Tibial nerve (tissue), 4 donors: Measurements from ENCODE around the gene BUB1B. TPM values are rescaled to one million over a fixed set of nuclear protein-coding genes. Genes with fewer than 3 reads are reported as not detected.

Experiments used
- DNase-seq, 2 donors: peaks; one replicate each; pipeline ENCODE4 v3.0.0-alpha.2; 2019; ENCODE audit warnings: low spot score in 2 of 2
- H3K27ac ChIP-seq, 4 donors: fragments of 200-600 bp; sonication (generic) in 3 of 4; one replicate each; pipeline ENCODE4 v1.5.1; 2017 to 2019; ENCODE audit warnings: mild to moderate bottlenecking in 1 of 4
- H3K27me3 ChIP-seq, 2 donors: fragments of 200-600 bp; sonication (generic) in 1 of 2; one replicate each; pipeline versions ENCODE4 v1.5.1 to v1.6.0; 2017 to 2019
- H3K36me3 ChIP-seq, 3 donors: fragments of 200-600 bp; sonication (generic); one replicate each; pipeline ENCODE4 v1.5.1; 2018 to 2019
- H3K4me1 ChIP-seq, 4 donors: fragments of 200-600 bp; sonication (generic) in 3 of 4; one replicate each; pipeline ENCODE4 v1.5.1; 2017 to 2019
- H3K4me3 ChIP-seq, 4 donors: fragments of 200-600 bp; sonication (generic) in 3 of 4; one replicate each; pipeline ENCODE4 v1.5.1; 2017 to 2019; ENCODE audit warnings: mild to moderate bottlenecking in 1 of 4, moderate library complexity in 1 of 4
- H3K9me3 ChIP-seq, 4 donors: fragments of 200-600 bp; sonication (generic) in 3 of 4; one replicate each; pipeline ENCODE4 v1.5.1; 2017 to 2019
- EP300 ChIP-seq, 2 donors: sonication (generic); formaldehyde crosslinking; IDR thresholded peaks; one replicate each; pipeline ENCODE4 v1.6.1; 2017; ENCODE audit warnings: antibody characterized with exemption in 2 of 2, mild to moderate bottlenecking in 1 of 2
- POLR2A ChIP-seq, 2 donors: fragments of 450-650 bp; IDR thresholded peaks; one replicate each; pipeline ENCODE4 v1.6.1; 2017; ENCODE audit warnings: antibody characterized with exemption in 2 of 2, mild to moderate bottlenecking in 2 of 2, moderate library complexity in 2 of 2
- WGBS, 2 donors: methylation state at CpG; one replicate each; pipeline ENCODE4 v1.1.5; 2018; 5-methylcytosine and 5-hydroxymethylcytosine counted together
- total RNA-seq, 4 donors: library from RNA; depleted of rRNA; stranded (reverse); fragments of >200 nt; gene quantifications; one replicate each; pipeline ENCODE4 v1.1.0, GENCODE V29; 2016
- TF ChIP-seq, protein P1 (sequence below), 5 experiments: fragments of 200-600 bp in 3 of 5; fragments of 450-650 bp in 2 of 5; sonication (generic) in 3 of 5; IDR thresholded peaks; one replicate each; pipeline ENCODE4 v1.5.1; 2016 to 2019; ENCODE audit warnings: antibody characterized with exemption in 5 of 5, mild to moderate bottlenecking in 3 of 5, moderate library complexity in 2 of 5

The BUB1B gene
- total RNA-seq, 4 donors from 2014 or later: 0.22 to 6.9 (median 3.9) TPM; not detected in 1

DNA sequence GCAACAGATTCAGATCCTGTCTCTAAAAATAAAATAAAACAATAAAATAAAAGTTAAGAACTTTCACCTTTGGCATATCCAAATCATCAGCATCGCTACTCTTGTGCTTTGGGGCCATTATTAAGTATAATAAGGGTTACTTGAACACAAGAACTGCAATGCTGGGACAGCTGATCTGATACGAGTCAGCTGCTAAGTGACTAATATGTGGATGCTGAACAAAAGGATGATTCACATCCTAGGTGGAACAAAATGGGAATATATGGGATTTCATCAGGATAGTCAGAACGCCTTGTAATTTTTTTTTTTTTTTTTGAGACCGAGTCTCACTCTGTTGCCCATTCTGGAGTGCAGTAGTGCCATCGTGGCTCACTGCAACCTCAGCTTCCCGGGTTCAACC lies 29.7 kb downstream of the BUB1B start:
- no peak overlapping the region for H3K4me3 ChIP-seq
- H3K27me3 ChIP-seq: no peaks in the 10 kb centered on the region
- WGBS, 2 donors: 93 to 94% methylated on average over 6 of the region's 6 CpGs
- H3K27ac ChIP-seq: no peak overlapping the region
- H3K9me3 ChIP-seq: no peaks in the 10 kb centered on the region
- DNase-seq: no peak
- TF ChIP-seq, protein P1, sequence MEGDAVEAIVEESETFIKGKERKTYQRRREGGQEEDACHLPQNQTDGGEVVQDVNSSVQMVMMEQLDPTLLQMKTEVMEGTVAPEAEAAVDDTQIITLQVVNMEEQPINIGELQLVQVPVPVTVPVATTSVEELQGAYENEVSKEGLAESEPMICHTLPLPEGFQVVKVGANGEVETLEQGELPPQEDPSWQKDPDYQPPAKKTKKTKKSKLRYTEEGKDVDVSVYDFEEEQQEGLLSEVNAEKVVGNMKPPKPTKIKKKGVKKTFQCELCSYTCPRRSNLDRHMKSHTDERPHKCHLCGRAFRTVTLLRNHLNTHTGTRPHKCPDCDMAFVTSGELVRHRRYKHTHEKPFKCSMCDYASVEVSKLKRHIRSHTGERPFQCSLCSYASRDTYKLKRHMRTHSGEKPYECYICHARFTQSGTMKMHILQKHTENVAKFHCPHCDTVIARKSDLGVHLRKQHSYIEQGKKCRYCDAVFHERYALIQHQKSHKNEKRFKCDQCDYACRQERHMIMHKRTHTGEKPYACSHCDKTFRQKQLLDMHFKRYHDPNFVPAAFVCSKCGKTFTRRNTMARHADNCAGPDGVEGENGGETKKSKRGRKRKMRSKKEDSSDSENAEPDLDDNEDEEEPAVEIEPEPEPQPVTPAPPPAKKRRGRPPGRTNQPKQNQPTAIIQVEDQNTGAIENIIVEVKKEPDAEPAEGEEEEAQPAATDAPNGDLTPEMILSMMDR (IDR thresholded peaks at IDR 0.05): no peak
- TF ChIP-seq EP300 (IDR thresholded peaks at IDR 0.05) (no peak), POLR2A (IDR thresholded peaks at IDR 0.05) (no peak)
- H3K4me1 ChIP-seq: no peaks in the 10 kb centered on the region
- H3K36me3 ChIP-seq: no peaks in the 10 kb centered on the region

DNA sequence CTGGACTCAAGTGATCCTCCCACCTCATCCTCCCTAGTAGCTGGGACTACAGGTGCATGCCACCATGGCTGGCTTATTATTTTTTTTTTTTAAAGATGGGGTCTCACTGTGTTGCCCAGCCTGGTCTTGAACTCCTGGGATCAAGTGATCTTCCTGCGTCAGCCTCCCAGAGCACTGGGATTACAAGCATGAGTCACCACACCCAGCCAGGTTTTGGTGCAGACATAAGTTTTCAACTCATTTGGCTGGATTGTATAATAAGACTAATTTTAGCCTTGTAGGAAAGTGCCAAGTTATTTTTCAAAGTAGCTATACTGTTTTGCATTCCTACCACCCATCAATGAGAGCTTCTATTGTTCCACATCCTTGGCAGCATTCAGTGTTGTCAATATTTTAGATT lies 32.1 kb downstream of the BUB1B start:
- Histone ChIP-seq H3K27ac (no peak overlapping the region), H3K4me1 (no peaks in the 10 kb centered on the region), H3K27me3 (no peaks in the 10 kb centered on the region), H3K36me3 (no peaks in the 10 kb centered on the region), H3K9me3 (no peaks in the 10 kb centered on the region), H3K4me3 (no peak overlapping the region)
- WGBS, 2 donors: 60 to 87% methylated on average over 1 of the region's 1 CpG
- no peak for DNase-seq
- TF ChIP-seq POLR2A (IDR thresholded peaks at IDR 0.05) (no peak), EP300 (IDR thresholded peaks at IDR 0.05) (no peak)
- TF ChIP-seq, protein P1 (IDR thresholded peaks at IDR 0.05): no peak

DNA sequence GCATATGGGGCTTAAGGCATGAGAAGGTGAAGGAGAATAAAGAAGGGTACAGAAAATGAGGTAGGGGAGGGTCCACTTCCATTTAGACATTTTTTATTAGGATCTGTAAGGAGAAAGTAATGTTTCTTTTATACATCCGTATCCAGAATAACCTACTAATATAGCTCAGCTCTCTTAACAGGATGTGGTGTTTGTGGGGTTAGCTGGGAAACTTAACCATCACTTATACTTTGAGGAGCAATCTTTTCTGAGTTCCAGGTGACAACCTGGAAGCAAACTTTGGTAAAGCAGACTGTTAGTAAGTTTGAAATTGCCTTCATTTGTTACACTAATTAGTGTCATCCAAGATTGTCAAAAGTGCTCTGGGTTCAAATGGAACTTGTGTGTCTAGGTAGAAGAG lies 36.6 kb downstream of the BUB1B start:
- no peak for DNase-seq
- Histone ChIP-seq H3K27ac (no peak overlapping the region), H3K9me3 (no peaks in the 10 kb centered on the region), H3K4me3 (no peak overlapping the region), H3K27me3 (no peaks in the 10 kb centered on the region), H3K4me1 (no peaks in the 10 kb centered on the region), H3K36me3 (no peaks in the 10 kb centered on the region)
- 88 to 90% methylated on average over 1 of the region's 1 CpG for WGBS, 2 donors
- TF ChIP-seq POLR2A (IDR thresholded peaks at IDR 0.05) (no peak), EP300 (IDR thresholded peaks at IDR 0.05) (no peak)
- TF ChIP-seq, protein P1 (IDR thresholded peaks at IDR 0.05): no peak

DNA sequence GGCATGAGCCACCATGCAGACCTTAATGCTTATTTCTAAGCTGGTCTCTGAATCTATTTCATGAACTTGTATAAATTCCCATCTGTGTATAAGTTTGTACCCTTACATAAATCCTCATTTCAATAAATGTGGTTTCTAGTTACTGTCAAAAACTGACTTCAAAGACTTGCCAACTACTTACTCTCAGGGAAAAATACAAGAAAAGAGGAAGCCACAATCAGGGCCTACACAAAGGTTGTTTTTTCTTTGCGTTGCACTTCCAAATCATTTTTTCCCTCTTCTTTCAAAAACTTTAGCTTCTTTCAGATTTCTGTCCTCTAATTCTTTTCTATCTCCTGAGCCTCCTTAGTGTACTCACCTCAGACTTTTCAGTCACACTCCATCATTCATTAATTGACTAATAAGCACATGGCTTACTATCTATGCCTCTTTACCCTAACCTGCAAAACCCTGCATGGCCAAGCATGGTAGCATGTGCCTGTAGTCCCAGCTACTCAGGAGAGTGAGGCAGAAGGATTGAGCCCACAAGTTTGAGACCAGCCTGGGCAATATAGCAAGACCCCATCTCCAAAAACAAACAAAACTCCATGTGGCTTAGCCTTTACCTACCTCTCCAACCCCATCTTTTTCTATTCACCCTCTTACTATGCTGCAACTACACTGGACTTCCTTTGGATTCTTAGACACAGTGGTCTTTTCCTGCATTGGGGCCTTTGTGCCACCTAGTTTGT lies 37.7 kb downstream of the BUB1B start:
- no peaks in the 10 kb centered on the region for H3K4me1 ChIP-seq
- H3K27me3 ChIP-seq: no peaks in the 10 kb centered on the region
- no peak overlapping the region for H3K4me3 ChIP-seq
- WGBS, 2 donors: 85 to 90% methylated on average over 1 of the region's 1 CpG
- H3K27ac ChIP-seq: no peak overlapping the region
- H3K36me3 ChIP-seq: no peaks in the 10 kb centered on the region
- no peak for TF ChIP-seq POLR2A (IDR thresholded peaks at IDR 0.05)
- H3K9me3 ChIP-seq: no peaks in the 10 kb centered on the region
- DNase-seq: no peak

DNA sequence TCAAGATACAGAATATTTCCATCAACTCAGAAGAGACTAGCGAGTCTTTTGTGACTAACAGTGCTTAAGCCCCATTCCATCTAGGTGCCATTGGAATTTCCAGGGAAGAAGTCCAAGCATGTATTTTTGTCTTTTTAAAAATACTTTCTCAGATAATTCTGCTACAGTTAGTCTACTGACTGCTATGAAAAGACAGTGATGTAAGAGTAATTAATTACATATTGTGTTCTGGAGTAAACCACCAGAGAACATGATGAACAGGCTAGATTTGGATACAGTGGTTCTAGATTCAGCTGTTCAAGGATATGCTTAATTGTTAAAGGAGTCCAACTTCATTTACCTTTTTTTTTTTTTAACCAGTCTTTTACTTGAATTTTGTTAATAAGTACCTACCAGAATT lies 43.2 kb downstream of the BUB1B start:
- 90 to 92% methylated on average over 1 of the region's 1 CpG for WGBS, 2 donors
- Histone ChIP-seq H3K4me1 (no peaks in the 10 kb centered on the region), H3K9me3 (no peaks in the 10 kb centered on the region), H3K36me3 (no peaks in the 10 kb centered on the region), H3K27ac (no peak overlapping the region), H3K27me3 (no peaks in the 10 kb centered on the region), H3K4me3 (no peak overlapping the region)
- no peak for TF ChIP-seq EP300 (IDR thresholded peaks at IDR 0.05)
- TF ChIP-seq POLR2A (IDR thresholded peaks at IDR 0.05): no peak
- TF ChIP-seq, protein P1 (IDR thresholded peaks at IDR 0.05): no peak
- DNase-seq: no peak
